ENCODE measurements around the gene EPB41.

EPB41 gene

DNA sequence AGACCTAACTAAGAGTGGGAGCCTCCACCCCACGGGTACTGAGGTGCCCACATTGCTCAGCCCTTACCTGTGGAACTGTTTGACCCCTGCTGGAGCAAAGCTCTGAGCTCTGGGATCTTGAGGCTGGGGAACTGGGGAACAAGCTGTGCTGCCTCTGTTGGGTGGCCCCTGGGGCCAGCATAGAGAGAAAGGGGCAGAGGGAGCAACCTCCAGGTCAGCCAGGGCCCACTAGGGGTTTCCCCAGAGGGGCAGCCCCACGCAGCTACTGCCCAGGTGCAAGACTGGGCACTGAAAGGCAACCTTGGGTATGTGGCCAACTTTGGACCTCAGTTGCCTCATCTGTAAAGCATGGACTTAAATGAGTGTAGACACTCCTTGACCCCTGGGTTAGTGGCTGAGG is 23.5 kb upstream of the EPB41 start:
- no peak for DNase-seq (ENCODE audit: low read depth)

GRCh38 chr1:28891256-28891655 is 23.1 kb upstream of the EPB41 start:
- no peak for DNase-seq (ENCODE audit: low read depth)

DNA sequence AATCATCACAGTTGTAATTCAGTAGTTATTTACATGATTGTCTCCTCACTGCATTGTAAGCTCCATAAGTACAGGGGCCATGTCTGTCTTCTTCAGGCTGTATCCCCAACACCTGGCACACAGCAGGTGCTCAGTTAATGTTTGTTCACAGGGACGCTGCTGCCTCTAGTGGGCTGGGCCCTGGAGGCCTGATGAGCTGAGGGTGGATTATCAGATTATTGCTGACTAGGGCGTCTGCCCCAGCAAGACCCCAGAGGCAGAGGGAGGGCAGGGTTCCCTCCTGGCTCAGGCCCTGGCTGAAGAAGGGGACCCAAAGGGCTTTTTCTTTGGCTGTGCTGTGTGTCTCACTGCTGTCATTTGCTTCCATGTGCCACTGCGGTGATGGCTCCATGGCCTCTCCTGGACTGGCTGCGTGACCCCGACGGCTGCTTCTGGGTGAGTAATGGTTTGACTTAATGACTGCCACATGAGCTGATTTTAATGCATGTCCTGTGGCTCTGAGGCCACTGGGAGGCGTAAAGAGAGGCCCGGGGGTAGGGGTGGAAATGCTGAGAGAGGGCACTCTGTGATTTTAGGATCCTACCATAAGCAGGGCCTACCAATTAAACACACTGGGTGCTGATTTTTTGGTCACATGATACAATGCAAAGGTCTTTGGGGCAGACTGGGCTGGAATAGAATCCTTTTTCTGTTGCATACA is 20.8 kb upstream of the EPB41 start:
- peak; percentile 22 for DNase-seq (ENCODE audit: low read depth)

- DNase-seq (ENCODE audit: low read depth): no peak
Measured at GRCh38 chr1:28894785-28895184, 19.6 kb upstream of the EPB41 start.

DNA sequence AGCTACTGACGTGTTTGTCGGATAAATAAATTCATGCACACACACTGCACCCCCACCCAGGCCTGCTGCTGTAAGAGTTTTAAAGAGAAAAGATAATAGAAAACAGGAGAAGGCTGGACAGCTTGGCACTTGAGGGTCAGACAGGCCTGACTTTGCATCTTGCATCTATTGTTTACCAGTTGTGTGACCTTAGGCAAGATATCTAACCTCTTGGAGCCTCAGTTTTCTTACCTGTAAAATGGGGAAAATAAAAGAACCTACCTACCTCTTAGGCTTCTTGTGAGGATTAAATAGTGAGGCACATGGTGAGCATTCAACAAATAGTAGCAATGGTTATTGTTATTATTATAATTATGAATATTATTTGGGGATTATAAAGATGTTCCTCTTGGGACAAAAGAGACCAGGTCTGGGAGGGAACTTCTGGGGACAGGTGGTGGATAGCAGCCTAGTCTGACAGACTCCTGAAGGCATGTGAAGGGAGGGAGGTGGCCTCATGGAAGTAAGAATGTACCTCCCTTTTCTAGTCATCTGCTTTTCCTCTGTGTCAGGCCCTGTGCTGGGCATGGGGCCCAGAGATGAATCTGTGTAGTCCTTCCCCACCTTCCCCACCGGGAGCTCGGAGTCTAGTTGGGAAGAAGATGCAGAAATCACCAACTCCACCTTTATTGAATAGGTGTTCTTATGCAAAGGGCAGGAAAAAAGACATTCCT is 18.3 kb upstream of the EPB41 start:
- no peak for DNase-seq (ENCODE audit: low read depth)

GRCh38 chr1:28896609-28896986 is 17.8 kb upstream of the EPB41 start:
- DNase-seq (ENCODE audit: low read depth): no peak

DNA sequence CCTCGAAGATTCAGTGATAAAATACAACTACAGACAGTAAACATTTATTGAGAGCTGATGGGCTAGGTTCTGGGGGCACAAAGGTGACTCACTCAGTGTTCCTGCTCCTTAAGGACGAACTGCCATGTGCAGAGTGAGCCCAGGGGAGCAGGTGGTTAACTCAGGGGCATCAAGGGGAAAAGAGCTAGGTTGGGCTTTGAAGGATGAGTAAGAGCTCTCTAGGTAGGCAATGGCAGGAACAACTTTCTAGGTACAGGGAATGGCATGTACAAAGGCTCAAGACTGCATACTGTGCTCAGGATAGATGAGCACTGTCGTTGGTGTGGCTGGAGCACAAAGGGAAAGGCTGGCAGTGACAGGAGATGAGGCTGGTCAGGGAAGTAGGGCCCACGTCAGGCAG is 16.6 kb upstream of the EPB41 start:
- no peak for DNase-seq (ENCODE audit: low read depth)

DNA sequence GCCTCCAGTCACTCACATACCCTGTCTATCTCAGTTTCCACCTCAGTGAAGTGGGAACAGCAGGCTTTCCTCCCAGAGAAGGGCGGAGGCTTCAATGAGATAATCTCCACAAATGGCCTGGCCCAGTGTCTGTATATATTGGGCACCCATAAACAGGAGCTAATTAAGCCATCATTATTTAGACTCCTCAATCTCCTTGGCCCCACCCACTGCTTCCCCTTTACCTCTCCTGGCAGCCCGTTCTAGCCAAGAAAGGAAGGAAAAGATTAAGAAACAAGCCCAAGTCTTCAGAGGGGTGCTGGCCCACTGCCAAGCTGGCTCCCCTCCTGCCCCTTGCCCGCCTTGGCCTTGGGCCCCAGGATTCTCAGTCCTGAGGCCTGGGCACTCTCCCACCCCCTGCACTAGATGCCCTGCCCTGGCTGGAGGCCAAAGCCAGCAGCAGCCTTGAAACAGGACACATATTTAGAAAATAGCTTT is 15.9 kb upstream of the EPB41 start:
- DNase-seq (ENCODE audit: low read depth): no peak

GRCh38 chr1:28899267-28899666 is 15.1 kb upstream of the EPB41 start:
- DNase-seq (ENCODE audit: low read depth): no peak

GRCh38 chr1:28900562-28900961 is 13.8 kb upstream of the EPB41 start:
- no peak for DNase-seq (ENCODE audit: low read depth)

- DNase-seq (ENCODE audit: low read depth): no peak
Measured at GRCh38 chr1:28902738-28903137, 11.6 kb upstream of the EPB41 start.

- DNase-seq (ENCODE audit: low read depth): no peak
Measured at GRCh38 chr1:28905921-28906666, 8.3 kb upstream of the EPB41 start.

GRCh38 chr1:28909198-28909597 is 5.2 kb upstream of the EPB41 start:
- DNase-seq (ENCODE audit: low read depth): no peak

DNA sequence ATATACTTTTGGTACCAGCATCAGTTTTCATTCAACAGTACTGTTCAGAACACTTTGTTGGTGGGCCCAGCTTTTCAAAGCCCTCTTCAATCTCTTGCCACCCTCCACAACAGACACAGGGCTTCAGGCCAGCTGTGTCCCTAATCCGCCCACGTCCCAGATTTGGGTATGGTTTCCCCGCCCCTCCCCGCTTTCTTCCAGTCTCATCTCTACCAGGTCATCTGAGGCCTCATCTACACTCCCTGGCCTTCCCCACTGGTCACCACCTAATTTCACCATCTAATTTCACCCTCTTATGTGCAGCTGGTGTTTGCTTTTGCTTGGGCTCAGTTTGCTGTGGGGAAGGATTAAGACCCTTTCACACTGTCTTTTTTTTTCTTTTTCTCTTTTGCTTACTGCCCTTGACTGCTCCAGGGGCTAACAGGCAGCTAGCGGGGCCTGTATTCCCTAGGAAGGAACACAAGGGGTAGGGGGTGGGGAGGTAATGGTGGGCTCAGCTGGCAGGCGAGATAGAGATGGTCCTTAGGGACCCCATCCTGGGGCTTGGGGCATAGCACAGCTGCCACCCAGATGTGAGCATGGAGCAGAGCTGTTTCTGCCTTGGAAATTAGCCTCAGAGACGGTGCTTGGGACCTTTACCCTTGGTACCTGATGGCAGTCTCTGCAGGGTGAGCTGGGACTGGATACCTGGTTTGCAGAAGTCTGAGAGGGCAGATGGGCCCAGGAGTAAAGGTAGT is 3.8 kb upstream of the EPB41 start:
- no peak for DNase-seq (ENCODE audit: low read depth)

DNA sequence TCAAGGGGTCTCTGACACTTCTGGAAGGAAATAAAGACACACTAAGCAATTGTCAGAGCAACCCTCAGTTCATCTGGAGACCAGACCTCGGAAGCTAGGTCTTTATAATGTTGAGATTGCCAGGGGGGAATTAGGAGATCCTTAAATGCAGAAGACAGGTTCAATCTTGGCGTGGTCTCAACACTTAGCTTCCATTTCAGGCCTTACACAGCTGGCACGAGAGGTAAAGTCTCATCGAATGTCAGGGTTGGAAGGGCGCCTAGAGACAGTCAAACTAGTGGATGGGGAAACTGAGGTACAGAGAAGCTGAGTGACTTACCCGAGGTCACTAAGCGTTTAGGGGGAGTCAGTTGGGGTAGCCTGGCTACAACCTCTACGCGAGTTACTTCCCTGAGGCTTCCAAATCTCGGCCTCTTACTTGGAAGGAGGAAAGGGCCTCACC is 562 bp upstream of the EPB41 start:
- DNase-seq (ENCODE audit: low read depth): no peak

GRCh38 chr1:28915031-28915895 is 894 bp downstream of the EPB41 start:
- peak; percentile 38 for DNase-seq (ENCODE audit: low read depth)

GRCh38 chr1:28917757-28918118 is 3.4 kb downstream of the EPB41 start:
- no peak for DNase-seq (ENCODE audit: low read depth)

- no peak for DNase-seq (ENCODE audit: low read depth)
Measured at GRCh38 chr1:28921286-28921869, 7.0 kb downstream of the EPB41 start.

DNA sequence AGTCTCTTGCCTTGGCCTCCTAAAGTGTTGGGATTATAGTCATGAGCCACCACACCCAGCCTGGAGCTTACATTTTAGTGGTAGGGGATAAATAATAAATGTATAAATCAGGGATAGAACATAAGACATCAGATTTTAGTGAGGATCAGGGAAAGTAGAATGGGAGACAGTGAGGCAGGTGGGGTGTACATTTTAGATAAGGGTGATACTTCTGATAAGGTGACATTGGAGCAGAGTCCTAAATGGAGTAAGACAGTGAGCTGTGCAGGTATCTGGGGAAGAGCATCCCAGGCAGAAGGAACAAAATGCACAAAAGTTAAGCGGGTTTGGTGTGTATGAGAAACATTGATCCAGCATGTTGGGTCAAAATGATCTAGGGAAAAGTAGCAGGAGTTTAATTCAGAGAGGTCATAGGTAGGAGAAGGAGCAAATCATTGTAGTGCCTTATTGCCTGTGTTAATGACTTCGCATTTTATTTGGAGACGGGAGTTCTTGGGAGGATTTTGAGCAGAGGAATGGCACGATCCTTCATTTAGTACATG is 11.1 kb downstream of the EPB41 start:
- no peak for DNase-seq (ENCODE audit: low read depth)

DNA sequence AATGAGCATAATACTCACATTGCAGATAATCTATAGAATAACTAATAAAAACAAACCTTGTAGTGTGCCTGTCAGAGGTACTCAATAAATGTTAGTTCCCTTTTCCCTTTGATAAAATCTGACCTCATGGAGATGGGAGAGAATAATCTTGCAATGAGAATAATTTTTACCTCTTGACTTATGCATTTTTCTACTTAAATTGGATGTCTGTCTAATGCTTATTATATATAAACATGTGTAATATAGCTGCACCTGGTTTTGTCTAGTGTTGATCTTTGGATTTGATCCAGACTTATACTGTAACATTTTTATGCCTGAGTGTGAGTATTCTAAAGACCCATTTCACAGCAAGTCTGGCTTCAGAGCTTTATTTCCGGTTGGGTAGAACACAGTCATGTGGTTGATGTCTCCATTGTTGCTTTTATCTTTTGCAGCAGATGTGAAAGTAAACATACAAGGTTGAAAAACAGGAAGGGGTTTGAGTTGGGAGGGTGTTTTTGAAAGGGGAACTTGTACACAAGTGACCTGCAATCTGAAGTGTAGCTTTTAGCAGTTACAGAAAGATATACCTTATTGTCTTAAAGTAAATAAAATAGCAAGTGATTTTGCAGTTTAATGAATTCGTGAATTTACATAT is 12.4 kb downstream of the EPB41 start:
- DNase-seq (ENCODE audit: low read depth): peak; percentile 19
